GM18520 (cell line): Measurements from ENCODE around the gene ZFYVE26.
"Not testable (repeated sequence)": the region's sequence is repeated elsewhere in the genome, so short reads cannot be mapped to it uniquely, and the experiment has no call there.

Experiments used
- ATAC-seq: cut with Tn5 transposase; IDR thresholded peaks from one replicate; pipeline ENCODE4 v1.9.1; 2021; ENCODE audit not compliant: unreplicated experiment

Gene ZFYVE26

GRCh38 chr14:67816326-67817002, at the start of gene ZFYVE26:
Gene ZFYVE26 (minus strand): TSS chr14:67816590. CDS start chr14:67815963, 627 bp downstream.
- ATAC-seq: peak; percentile 74

- ATAC-seq: no peak
Observed at GRCh38 chr14:67863223-67863622, 46.8 kb upstream of the ZFYVE26 start.

GRCh38 chr14:67859169-67859749, 42.9 kb upstream of the ZFYVE26 start:
- no peak for ATAC-seq

GRCh38 chr14:67857778-67858350, 41.5 kb upstream of the ZFYVE26 start:
- ATAC-seq: no peak

- no peak for ATAC-seq
Observed at GRCh38 chr14:67856827-67857226, 40.4 kb upstream of the ZFYVE26 start.

- ATAC-seq: no peak
Observed at GRCh38 chr14:67853715-67854114, 37.3 kb upstream of the ZFYVE26 start.

GRCh38 chr14:67852926-67853604, 36.7 kb upstream of the ZFYVE26 start:
- no peak for ATAC-seq

GRCh38 chr14:67851785-67852410, 35.5 kb upstream of the ZFYVE26 start:
- no peak for ATAC-seq

- ATAC-seq: no peak
Observed at GRCh38 chr14:67850066-67850830, 33.9 kb upstream of the ZFYVE26 start.

GRCh38 chr14:67846029-67846610, 29.7 kb upstream of the ZFYVE26 start:
- ATAC-seq: no peak

- no peak for ATAC-seq
Observed at GRCh38 chr14:67837011-67837624, 20.7 kb upstream of the ZFYVE26 start.

GRCh38 chr14:67835596-67835995, 19.2 kb upstream of the ZFYVE26 start:
- ATAC-seq: no peak

GRCh38 chr14:67833403-67833802, 17.0 kb upstream of the ZFYVE26 start:
- no peak for ATAC-seq

- no peak for ATAC-seq
Observed at GRCh38 chr14:67831113-67831512, 14.7 kb upstream of the ZFYVE26 start.

- no peak for ATAC-seq
Observed at GRCh38 chr14:67821121-67821520, 4.7 kb upstream of the ZFYVE26 start.

GRCh38 chr14:67820428-67820971, 4.1 kb upstream of the ZFYVE26 start:
- no peak for ATAC-seq

- ATAC-seq: peak; percentile 46
Observed at GRCh38 chr14:67819563-67820421, 3.4 kb upstream of the ZFYVE26 start, which contains the start of gene RAD51B. Gene RAD51B (plus strand): TSS chr14:67819779.

- ATAC-seq: not testable (repeated sequence)
Observed at GRCh38 chr14:67818476-67818875, 2.1 kb upstream of the ZFYVE26 start.
